Stomach (tissue), 9 donors: ENCODE results near the gene ACSM4. TPM values are rescaled to one million over a fixed set of nuclear protein-coding genes. Genes with fewer than 3 reads are reported as not detected.
"Not testable (repeated sequence)": the region's sequence is repeated elsewhere in the genome, so short reads cannot be mapped to it uniquely, and the experiment has no call there.

ENCODE experiments used
- DNase-seq, 2 donors: peaks; one replicate each; pipeline versions ENCODE4 v3.0.0 to v3.0.0-alpha.2; 2013 to 2019
- H3K27ac ChIP-seq, 5 donors: fragments of 200-600 bp in 4 of 5; sonication (generic) in 4 of 5; one replicate each; pipeline ENCODE4 v1.5.1; 2013 to 2019; ENCODE audit warnings: mild to moderate bottlenecking in 1 of 5, moderate library complexity in 1 of 5
- H3K27me3 ChIP-seq, 3 donors: fragments of 200-600 bp; sonication (generic); one replicate each; pipeline ENCODE4 v1.5.1; 2017 to 2019; ENCODE audit warnings: mixed run types in 1 of 3
- H3K36me3 ChIP-seq, 4 donors: fragments of 200-600 bp; sonication (generic); 1 replicate in 3 of 4; 2 replicates in 1 of 4; pipeline ENCODE4 v1.5.1; 2016 to 2019
- H3K4me1 ChIP-seq, 4 donors: fragments of 200-600 bp; sonication (generic); one replicate each; pipeline ENCODE4 v1.5.1; 2016 to 2019
- H3K4me3 ChIP-seq, 4 donors: fragments of 200-600 bp; sonication (generic) in 3 of 4; one replicate each; pipeline ENCODE4 v1.5.1; 2016 to 2019; ENCODE audit warnings: mild to moderate bottlenecking in 1 of 4
- H3K9me3 ChIP-seq, 4 donors: fragments of 200-600 bp; sonication (generic); one replicate each; pipeline ENCODE4 v1.5.1; 2016 to 2019
- EP300 ChIP-seq: sonication (generic); formaldehyde crosslinking; IDR thresholded peaks from one replicate; pipeline ENCODE4 v1.6.1; 2017; ENCODE audit warnings: antibody characterized with exemption
- POLR2A ChIP-seq, 4 donors: fragments of 450-650 bp; IDR thresholded peaks; one replicate each; pipeline ENCODE4 v1.6.1; 2016; ENCODE audit warnings: antibody characterized with exemption in 4 of 4, control low read depth in 2 of 4, mild to moderate bottlenecking in 1 of 4, moderate library complexity in 1 of 4
- POLR2AphosphoS5 ChIP-seq, 3 donors: sonication (generic); formaldehyde crosslinking; IDR thresholded peaks; one replicate each; pipeline ENCODE4 v1.6.1; 2016; ENCODE audit warnings: antibody characterized with exemption in 3 of 3
- WGBS, 5 donors: extraction: QIAGEN DNeasy Blood & Tissue Kit in 3 of 5; methylation state at CpG; one replicate each; pipeline versions ENCODE4 v1.1.5 to v1.1.7; 2013 to 2018; 5-methylcytosine and 5-hydroxymethylcytosine counted together
- intact Hi-C: fragments of 100-400 bp; cut with DNase I; formaldehyde crosslinking; loops from one replicate; pipeline ENCODE4 v1.15.1; 2023; ENCODE audit warnings: low total_unique reads
- polyA plus RNA-seq, 3 donors: library from polyadenylated mRNA; stranded (reverse); fragments of 200-250 nt; gene quantifications; one replicate each; pipeline ENCODE4 v1.2.3, GENCODE V29; 2013
- total RNA-seq, 5 donors: library from RNA; depleted of rRNA; stranded (reverse); fragments of >200 nt; gene quantifications; one replicate each; pipeline versions ENCODE4 v1.1.0 to v1.2.3, GENCODE V29; 2014 to 2016
- TF ChIP-seq, protein P1 (sequence below), 7 experiments: fragments of 450-650 bp in 4 of 7; fragments of 200-600 bp in 3 of 7; sonication (generic) in 3 of 7; IDR thresholded peaks; one replicate each; pipeline ENCODE4 v1.5.1; 2016 to 2019; ENCODE audit warnings: antibody characterized with exemption in 7 of 7, control low read depth in 2 of 7, mild to moderate bottlenecking in 1 of 7
- donor health status: healthy with polysubstance abuse.
- donor health status: Bipolar disorder and iron deficiency.
- donor health status: healthy.

ACSM4 gene
- total and polyA plus RNA-seq, 8 donors = not detected

- Histone ChIP-seq H3K4me1 (no peaks in the 10 kb centered on the region), H3K9me3 (peaks cover 0 to 14% (median 11%) of the 10 kb centered on the region in 4 donors), H3K4me3 (no peak overlapping the region), H3K27ac (no peak overlapping the region), H3K27me3 (no peaks in the 10 kb centered on the region), H3K36me3 (no peaks in the 10 kb centered on the region)
- WGBS, 5 donors = 55 to 67% (median 61%) methylated on average over 7 of the region's 7 CpGs
- TF ChIP-seq POLR2A (IDR thresholded peaks at IDR 0.05) (no peak), EP300 (no peak), POLR2AphosphoS5 (IDR thresholded peaks at IDR 0.05) (no peak)
- TF ChIP-seq, protein P1, sequence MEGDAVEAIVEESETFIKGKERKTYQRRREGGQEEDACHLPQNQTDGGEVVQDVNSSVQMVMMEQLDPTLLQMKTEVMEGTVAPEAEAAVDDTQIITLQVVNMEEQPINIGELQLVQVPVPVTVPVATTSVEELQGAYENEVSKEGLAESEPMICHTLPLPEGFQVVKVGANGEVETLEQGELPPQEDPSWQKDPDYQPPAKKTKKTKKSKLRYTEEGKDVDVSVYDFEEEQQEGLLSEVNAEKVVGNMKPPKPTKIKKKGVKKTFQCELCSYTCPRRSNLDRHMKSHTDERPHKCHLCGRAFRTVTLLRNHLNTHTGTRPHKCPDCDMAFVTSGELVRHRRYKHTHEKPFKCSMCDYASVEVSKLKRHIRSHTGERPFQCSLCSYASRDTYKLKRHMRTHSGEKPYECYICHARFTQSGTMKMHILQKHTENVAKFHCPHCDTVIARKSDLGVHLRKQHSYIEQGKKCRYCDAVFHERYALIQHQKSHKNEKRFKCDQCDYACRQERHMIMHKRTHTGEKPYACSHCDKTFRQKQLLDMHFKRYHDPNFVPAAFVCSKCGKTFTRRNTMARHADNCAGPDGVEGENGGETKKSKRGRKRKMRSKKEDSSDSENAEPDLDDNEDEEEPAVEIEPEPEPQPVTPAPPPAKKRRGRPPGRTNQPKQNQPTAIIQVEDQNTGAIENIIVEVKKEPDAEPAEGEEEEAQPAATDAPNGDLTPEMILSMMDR (IDR thresholded peaks at IDR 0.05) = no peak
- no peak for DNase-seq
- intact Hi-C loops = no loop called here
Observed at GRCh38 chr12:7327918-7328317, 24.0 kb downstream of the ACSM4 start.

- H3K9me3 ChIP-seq, DNase-seq, H3K36me3 ChIP-seq, H3K4me3 ChIP-seq, H3K27ac ChIP-seq, H3K27me3 ChIP-seq, H3K4me1 ChIP-seq, intact Hi-C loops: not testable (repeated sequence)
- 80 to 90% (median 87%) methylated on average over 5 of the region's 5 CpGs for WGBS, 5 donors
Observed at GRCh38 chr12:7337790-7338189, 33.9 kb downstream of the ACSM4 start.

DNA sequence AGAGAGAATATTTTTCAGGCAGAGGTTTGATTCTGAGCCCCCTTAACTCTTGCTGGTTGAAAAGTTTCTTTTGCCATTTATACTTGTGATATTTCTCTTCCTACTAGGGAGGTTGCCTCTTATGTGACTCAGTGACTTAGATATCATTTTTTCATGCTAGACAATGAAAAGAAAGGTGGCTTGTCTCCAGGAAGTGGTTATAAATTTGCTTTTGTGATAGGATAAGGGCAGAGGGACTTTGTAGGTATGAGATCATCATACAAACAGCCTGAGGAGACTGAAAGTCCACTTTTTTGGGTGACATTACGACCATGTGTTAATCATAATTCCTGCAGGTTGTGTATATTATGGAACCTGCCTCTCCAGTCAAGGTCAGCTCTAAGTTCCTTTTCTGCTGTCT, 35.8 kb downstream of the ACSM4 start:
- WGBS, 5 donors = 41 to 57% (median 52%) methylated on average over 1 of the region's 1 CpG
- Histone ChIP-seq H3K27me3 (no peaks in the 10 kb centered on the region), H3K4me1 (no peaks in the 10 kb centered on the region), H3K4me3 (no peak overlapping the region), H3K27ac (no peak overlapping the region), H3K36me3 (no peaks in the 10 kb centered on the region), H3K9me3 (peaks cover 0 to 24% (median 11%) of the 10 kb centered on the region in 4 donors)
- TF ChIP-seq POLR2AphosphoS5 (IDR thresholded peaks at IDR 0.05) = no peak
- TF ChIP-seq, protein P1 (IDR thresholded peaks at IDR 0.05) = no peak
- TF ChIP-seq EP300 = no peak
- no peak for TF ChIP-seq POLR2A (IDR thresholded peaks at IDR 0.05)
- DNase-seq = no peak
- intact Hi-C loops = no loop called here

DNA sequence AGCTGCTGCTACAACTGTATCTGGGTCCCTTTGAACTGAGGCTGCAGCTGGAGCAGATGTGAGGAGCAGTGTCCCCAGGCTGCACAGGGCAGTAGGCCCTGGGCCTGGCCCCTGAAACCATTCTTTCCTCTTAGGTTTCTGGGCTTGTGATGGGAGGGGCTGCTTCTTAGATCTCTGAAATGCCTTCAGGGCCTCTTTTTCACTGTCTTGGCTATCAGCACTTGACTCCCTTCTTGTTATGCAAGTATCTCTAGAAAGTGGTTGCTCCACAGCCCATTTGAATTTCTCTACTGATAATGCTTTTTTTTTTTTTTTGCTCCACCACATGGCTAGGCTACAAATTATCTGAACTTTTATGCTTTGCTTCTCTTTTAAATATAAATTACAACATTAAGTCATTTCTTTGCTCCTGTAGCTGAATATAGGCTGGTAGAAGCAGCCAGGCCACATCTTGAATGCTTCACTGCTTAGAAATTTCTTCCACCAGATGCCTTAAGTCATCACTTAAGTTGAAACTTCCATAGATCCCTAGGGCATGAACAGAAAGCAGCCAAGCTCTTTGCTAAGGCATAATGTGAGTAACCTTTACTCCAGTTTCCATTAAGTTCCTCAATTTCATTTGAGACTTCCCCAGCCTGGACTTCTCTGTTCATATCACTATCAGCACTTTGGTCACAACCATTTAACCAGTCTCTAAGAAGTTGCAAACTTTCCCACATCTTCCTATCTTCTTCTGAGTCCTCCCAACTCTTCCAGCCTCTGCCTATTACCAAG, 41.1 kb downstream of the ACSM4 start:
- DNase-seq = no peak
- H3K4me1 ChIP-seq = no peaks in the 10 kb centered on the region
- intact Hi-C loops = no loop called here
- no peak overlapping the region for H3K27ac ChIP-seq
- H3K4me3 ChIP-seq = no peak overlapping the region
- H3K36me3 ChIP-seq = no peaks in the 10 kb centered on the region
- TF ChIP-seq POLR2AphosphoS5 (IDR thresholded peaks at IDR 0.05) (no peak), EP300 (no peak), POLR2A (IDR thresholded peaks at IDR 0.05) (no peak)
- TF ChIP-seq, protein P1 (IDR thresholded peaks at IDR 0.05) = no peak
- peaks cover 0 to 32% (median 17%) of the 10 kb centered on the region in 4 donors for H3K9me3 ChIP-seq
- no peaks in the 10 kb centered on the region for H3K27me3 ChIP-seq

GRCh38 chr12:7346551-7347225, 42.8 kb downstream of the ACSM4 start:
- no peak for TF ChIP-seq POLR2A (IDR thresholded peaks at IDR 0.05)
- TF ChIP-seq, protein P1 (IDR thresholded peaks at IDR 0.05) = no peak
- no peak for TF ChIP-seq POLR2AphosphoS5 (IDR thresholded peaks at IDR 0.05)
- TF ChIP-seq EP300 = no peak
- intact Hi-C loops = no loop called here
- no peaks in the 10 kb centered on the region for H3K36me3 ChIP-seq
- no peaks in the 10 kb centered on the region for H3K27me3 ChIP-seq
- no peaks in the 10 kb centered on the region for H3K4me1 ChIP-seq
- no peak overlapping the region for H3K27ac ChIP-seq
- 73 to 86% (median 83%) methylated on average over 6 of the region's 6 CpGs for WGBS, 5 donors
- no peak overlapping the region for H3K4me3 ChIP-seq
- H3K9me3 ChIP-seq = peaks cover 0 to 32% (median 17%) of the 10 kb centered on the region in 4 donors
- DNase-seq = peak in 1 of 2 donors; percentile 3
